CD4-positive, alpha-beta T cell treated with Interleukin-6 at 100 ng/mL for 8 hours (primary cell): ENCODE results near the gene STAP2.

Source experiments
- DNase-seq: peaks from one replicate; pipeline ENCODE4 v3.0.0-alpha.2; 2020; ENCODE audit warnings: mixed read lengths, low spot score

STAP2 gene

GRCh38 chr19:4338441-4339355 is at the start of gene STAP2:
STAP2 (minus strand) TSS chr19:4338827; CDS start chr19:4338753, 74 bp downstream.
- no peak for DNase-seq

- no peak for DNase-seq
Observed at GRCh38 chr19:4386041-4386782, 47.6 kb upstream of the STAP2 start.

GRCh38 chr19:4385291-4386040 is 46.8 kb upstream of the STAP2 start:
- no peak for DNase-seq

GRCh38 chr19:4380254-4380727 is 41.7 kb upstream of the STAP2 start:
- DNase-seq: peak; percentile 66

- no peak for DNase-seq
Observed at GRCh38 chr19:4379383-4380253, 41.0 kb upstream of the STAP2 start.

- DNase-seq: no peak
Observed at GRCh38 chr19:4378886-4379285, 40.3 kb upstream of the STAP2 start.

- DNase-seq: no peak
Observed at GRCh38 chr19:4376991-4377781, 38.6 kb upstream of the STAP2 start.

- no peak for DNase-seq
Observed at GRCh38 chr19:4376671-4376990, 38.0 kb upstream of the STAP2 start.

- DNase-seq: no peak
Observed at GRCh38 chr19:4376028-4376670, 37.5 kb upstream of the STAP2 start.

GRCh38 chr19:4375164-4376027 is 36.8 kb upstream of the STAP2 start:
- no peak for DNase-seq

GRCh38 chr19:4374498-4375163 is 36.0 kb upstream of the STAP2 start:
- no peak for DNase-seq

GRCh38 chr19:4373601-4374497 is 35.2 kb upstream of the STAP2 start:
- DNase-seq: no peak

- DNase-seq: no peak
Observed at GRCh38 chr19:4373013-4373367, 34.4 kb upstream of the STAP2 start.

GRCh38 chr19:4372165-4373012 is 33.8 kb upstream of the STAP2 start:
- no peak for DNase-seq

- DNase-seq: no peak
Observed at GRCh38 chr19:4371247-4372164, 32.9 kb upstream of the STAP2 start.
